AG09309 (cell line): ENCODE results near the gene GRIN1.

Source experiments
- DNase-seq: peaks from one replicate; pipeline ENCODE4 v3.0.0-alpha.2; 2010; ENCODE audit warnings: low read depth
- H3K4me3 ChIP-seq: 2 replicates; pipeline ENCODE4 v1.5.1; 2011; ENCODE audit warnings: mild to moderate bottlenecking, low read depth, low read length, moderate library complexity; ENCODE audit not compliant: control insufficient read depth
- CTCF ChIP-seq: IDR thresholded peaks from 2 replicates; pipeline ENCODE4 v1.5.1; 2011; ENCODE audit warnings: mild to moderate bottlenecking, low read depth, low read length, inconsistent platforms; ENCODE audit not compliant: insufficient read depth, control insufficient read depth; ENCODE audit errors: missing control alignments

The GRIN1 gene

GRCh38 chr9:137214620-137215019 lies 75.7 kb downstream of the GRIN1 start:
- TF ChIP-seq CTCF, result no peak
- H3K4me3 ChIP-seq, result no peak overlapping the region
- DNase-seq, result no peak

DNA sequence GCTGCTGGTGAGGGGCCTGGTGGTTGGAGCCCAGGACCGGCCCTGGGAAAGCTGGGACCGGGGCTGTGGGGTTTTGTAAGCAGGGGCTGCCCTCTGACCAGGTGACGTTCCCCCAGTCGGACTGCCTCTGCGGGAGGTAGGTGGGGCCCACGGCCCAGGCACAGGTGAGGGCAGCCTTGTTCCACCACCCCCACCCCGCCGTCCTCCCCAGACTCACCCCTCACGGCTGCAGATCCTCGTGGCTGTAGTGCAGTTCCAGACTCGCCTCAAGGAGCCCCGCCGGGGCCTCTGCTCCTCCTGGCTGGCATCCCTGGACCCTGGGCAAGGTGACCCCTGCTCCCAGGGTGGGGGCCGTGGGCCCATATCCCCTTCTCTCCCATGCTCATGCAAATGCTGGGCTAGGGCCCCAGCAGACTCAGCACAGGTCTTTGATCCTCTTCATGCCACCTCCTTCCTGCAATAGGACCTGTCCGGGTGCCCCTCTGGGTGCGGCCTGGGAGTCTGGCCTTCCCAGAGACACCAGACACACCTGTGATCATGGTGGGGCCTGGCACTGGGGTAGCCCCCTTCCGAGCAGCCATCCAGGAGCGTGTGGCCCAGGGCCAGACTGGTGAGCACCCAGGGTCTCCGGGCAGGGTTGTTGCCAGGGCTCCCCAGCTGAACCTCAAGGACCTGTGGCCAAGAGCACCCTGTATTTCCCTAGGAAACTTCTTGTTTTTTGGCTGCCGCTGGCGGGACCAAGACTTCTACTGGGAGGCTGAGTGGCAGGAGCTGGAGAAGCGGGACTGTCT lies 76.4 kb downstream of the GRIN1 start:
- H3K4me3 ChIP-seq, result no peak overlapping the region
- TF ChIP-seq CTCF, result no peak
- no peak for DNase-seq

DNA sequence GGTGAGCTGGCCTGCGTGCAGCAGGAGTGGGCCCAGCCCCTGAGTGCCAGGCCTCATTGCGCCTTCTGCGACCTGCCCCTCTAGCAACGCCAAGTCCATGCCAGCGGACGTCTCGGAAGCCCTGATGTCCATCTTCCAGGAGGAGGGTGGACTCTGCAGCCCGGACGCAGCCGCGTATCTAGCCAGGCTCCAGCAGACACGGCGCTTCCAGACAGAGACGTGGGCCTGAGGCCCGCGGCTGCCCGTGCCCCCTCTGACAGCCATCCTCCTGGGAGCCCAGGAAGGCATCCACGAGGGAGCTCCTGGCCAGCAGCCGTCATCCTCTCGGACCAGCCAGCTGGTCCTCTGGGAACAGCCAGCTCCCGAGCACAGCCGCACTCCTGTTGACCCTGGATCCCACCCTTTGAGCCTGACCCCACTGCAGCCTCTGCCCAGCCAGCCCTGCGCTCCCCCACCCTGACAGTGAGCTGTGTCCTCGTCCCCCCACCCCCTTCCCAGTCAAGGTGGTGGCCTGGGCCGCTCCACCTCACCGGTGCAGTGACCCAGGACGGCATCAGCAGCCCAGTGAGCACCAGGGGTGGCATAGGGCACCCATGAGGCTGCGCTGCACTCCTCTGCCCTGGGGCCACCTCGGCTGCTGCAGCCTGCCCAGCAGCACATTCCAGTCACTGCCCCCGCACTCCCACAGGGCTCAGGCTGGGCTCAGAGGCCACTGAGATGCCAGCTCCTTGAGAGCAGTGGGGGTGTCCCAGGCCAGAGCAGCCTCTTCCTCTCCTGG lies 77.4 kb downstream of the GRIN1 start:
- TF ChIP-seq CTCF, result no peak
- DNase-seq, result no peak
- no peak overlapping the region for H3K4me3 ChIP-seq

GRCh38 chr9:137217276-137218211 lies 78.6 kb downstream of the GRIN1 start:
- no peak overlapping the region for H3K4me3 ChIP-seq
- DNase-seq, result no peak

DNA sequence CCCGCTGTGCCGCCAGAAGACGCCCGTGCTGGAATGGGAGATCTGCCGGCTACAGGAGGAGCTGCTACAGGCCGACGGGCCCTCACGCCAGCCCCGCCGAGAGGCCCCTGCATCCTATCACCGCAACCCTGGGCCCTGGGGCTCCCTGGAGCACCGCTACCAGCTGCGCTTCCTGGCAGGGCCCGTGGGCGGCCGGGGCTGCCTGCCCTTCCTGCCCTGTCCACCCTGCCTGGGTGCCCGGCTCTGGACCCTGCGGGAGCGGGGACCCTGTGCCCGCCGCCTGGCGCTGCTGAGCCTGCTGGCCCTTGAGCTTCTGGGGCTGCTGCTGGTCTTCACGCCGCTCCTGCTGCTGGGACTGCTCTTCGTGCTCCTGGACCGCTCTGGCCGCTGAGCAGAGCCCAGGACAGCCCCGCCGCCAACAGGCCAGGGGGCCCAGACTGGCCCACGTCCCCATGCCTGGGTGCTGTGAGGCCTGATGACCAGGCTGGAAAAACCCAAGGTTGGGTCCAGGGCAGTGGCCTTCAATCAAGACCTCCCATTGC lies 79.3 kb downstream of the GRIN1 start:
- DNase-seq, result no peak
- TF ChIP-seq CTCF, result no peak
- H3K4me3 ChIP-seq, result no peak overlapping the region

More at GRCh38 chr9:137217276-137218211, 78.6 kb downstream of the GRIN1 start:
- TF ChIP-seq CTCF, result no peak
